Psoas muscle (tissue), 8 donors: ENCODE results near the gene PCOLCE2. TPM values are rescaled to one million over a fixed set of nuclear protein-coding genes. Genes with fewer than 3 reads are reported as not detected.

ENCODE experiments used
- ATAC-seq, 4 donors: fragments of 200-7000 bp; cut with Tn5 transposase; one replicate each; pipeline ENCODE4 v1.9.1; 2020; ENCODE audit warnings: moderate library complexity in 3 of 4, mild to moderate bottlenecking in 2 of 4
- DNase-seq, 2 donors: peaks; one replicate each; pipeline ENCODE4 v3.0.0-alpha.2; 2020
- H3K27ac ChIP-seq: fragments of 200-600 bp; one replicate; pipeline ENCODE4 v1.8.0; 2022
- H3K27me3 ChIP-seq, 3 donors: fragments of 200-600 bp in 1 of 3; one replicate each; pipeline versions ENCODE4 v1.6.1 to v1.8.0; 2013 to 2022; ENCODE audit warnings: low read length in 2 of 3, mild to moderate bottlenecking in 2 of 3, moderate library complexity in 1 of 3; ENCODE audit not compliant: insufficient read depth in 3 of 3
- H3K36me3 ChIP-seq, 2 donors: fragments of 200-600 bp in 1 of 2; one replicate each; pipeline versions ENCODE4 v1.6.1 to v1.8.0; 2013 to 2022; ENCODE audit warnings: low read depth in 1 of 2, mild to moderate bottlenecking in 1 of 2, moderate library complexity in 1 of 2; ENCODE audit not compliant: insufficient read depth in 1 of 2
- H3K4me1 ChIP-seq: fragments of 200-600 bp; one replicate; pipeline ENCODE4 v1.8.0; 2022
- H3K4me3 ChIP-seq: fragments of 200-600 bp; one replicate; pipeline ENCODE4 v1.8.0; 2022; ENCODE audit warnings: mild to moderate bottlenecking
- H3K9me3 ChIP-seq: fragments of 200-600 bp; one replicate; pipeline ENCODE4 v1.8.0; 2022
- WGBS, 3 donors: extraction: QIAGEN DNeasy Blood & Tissue Kit; methylation state at CpG; one replicate each; pipeline versions ENCODE4 v1.1.6 to v1.1.7; 2013; 5-methylcytosine and 5-hydroxymethylcytosine counted together
- intact Hi-C, 2 donors: fragments of 100-400 bp; cut with DNase I; formaldehyde crosslinking; loops; one replicate each; pipeline versions ENCODE4 v1.11.0 to v1.14.2; 2022
- polyA plus RNA-seq, 3 donors: library from polyadenylated mRNA; stranded (reverse); fragments of 200-250 nt; gene quantifications; one replicate each; pipeline ENCODE4 v1.2.3, GENCODE V29; 2013
- total RNA-seq, 4 donors: library from RNA; stranded (reverse); fragmentation: NEBNext Ultra II Directional in 2 of 4; extraction: Animal tissue kit (Norgen Biotek cat#: 25700) in 2 of 4; gene quantifications; one replicate each; pipeline versions ENCODE4 v1.2.1 to v1.2.4, GENCODE V29; 2021 to 2023
- TF ChIP-seq, protein P1 (sequence below): fragments of 200-600 bp; IDR thresholded peaks from one replicate; pipeline ENCODE4 v1.8.0; 2022; ENCODE audit warnings: antibody characterized with exemption
- donor health status: healthy with polysubstance abuse.
- donor health status: DM: no; HTN: no; CAD: no; lungs with moderate emphysema.
- donor health status: Bipolar disorder and iron deficiency.
- donor health status: healthy.
- donor health status: DM: yes; HTN: yes; CAD: no.
- donor health status: DM: no; HTN: no; CAD: no.
- donor health status: DM: no; HTN: no; CAD: no.
- donor health status: DM: yes; HTN: yes; CAD: no.

Gene PCOLCE2
- total and polyA plus RNA-seq, 7 donors: 1.4 to 8.9 (median 3.6) TPM

- Histone ChIP-seq H3K27me3 (no peaks in the 10 kb centered on the region), H3K4me3 (no peak overlapping the region), H3K4me1 (peaks cover 4% of the 10 kb centered on the region), H3K9me3 (no peaks in the 10 kb centered on the region), H3K27ac (no peak overlapping the region), H3K36me3 (no peaks in the 10 kb centered on the region)
- 26 to 38% (median 28%) methylated on average over 6 of the region's 6 CpGs for WGBS, 3 donors
- DNase-seq (peak; percentile 27 to 73), ATAC-seq (peak; percentile 91 to 99 (median 98))
- intact Hi-C loops: no loop called here
- TF ChIP-seq, protein P1, sequence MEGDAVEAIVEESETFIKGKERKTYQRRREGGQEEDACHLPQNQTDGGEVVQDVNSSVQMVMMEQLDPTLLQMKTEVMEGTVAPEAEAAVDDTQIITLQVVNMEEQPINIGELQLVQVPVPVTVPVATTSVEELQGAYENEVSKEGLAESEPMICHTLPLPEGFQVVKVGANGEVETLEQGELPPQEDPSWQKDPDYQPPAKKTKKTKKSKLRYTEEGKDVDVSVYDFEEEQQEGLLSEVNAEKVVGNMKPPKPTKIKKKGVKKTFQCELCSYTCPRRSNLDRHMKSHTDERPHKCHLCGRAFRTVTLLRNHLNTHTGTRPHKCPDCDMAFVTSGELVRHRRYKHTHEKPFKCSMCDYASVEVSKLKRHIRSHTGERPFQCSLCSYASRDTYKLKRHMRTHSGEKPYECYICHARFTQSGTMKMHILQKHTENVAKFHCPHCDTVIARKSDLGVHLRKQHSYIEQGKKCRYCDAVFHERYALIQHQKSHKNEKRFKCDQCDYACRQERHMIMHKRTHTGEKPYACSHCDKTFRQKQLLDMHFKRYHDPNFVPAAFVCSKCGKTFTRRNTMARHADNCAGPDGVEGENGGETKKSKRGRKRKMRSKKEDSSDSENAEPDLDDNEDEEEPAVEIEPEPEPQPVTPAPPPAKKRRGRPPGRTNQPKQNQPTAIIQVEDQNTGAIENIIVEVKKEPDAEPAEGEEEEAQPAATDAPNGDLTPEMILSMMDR: peak; percentile 43
Observed at GRCh38 chr3:142857056-142857455, 31.8 kb downstream of the PCOLCE2 start.

GRCh38 chr3:142853270-142854168 lies 35.4 kb downstream of the PCOLCE2 start:
- Histone ChIP-seq H3K9me3 (no peaks in the 10 kb centered on the region), H3K4me1 (peaks cover 4% of the 10 kb centered on the region), H3K27ac (no peak overlapping the region), H3K36me3 (no peaks in the 10 kb centered on the region), H3K27me3 (no peaks in the 10 kb centered on the region), H3K4me3 (no peak overlapping the region)
- TF ChIP-seq, protein P1: no peak
- intact Hi-C loops: no loop called here
- WGBS, 3 donors: 15 to 27% (median 24%) methylated on average over 10 of the region's 10 CpGs
- DNase-seq: peak; percentile 45 to 57
- no peak for ATAC-seq

DNA sequence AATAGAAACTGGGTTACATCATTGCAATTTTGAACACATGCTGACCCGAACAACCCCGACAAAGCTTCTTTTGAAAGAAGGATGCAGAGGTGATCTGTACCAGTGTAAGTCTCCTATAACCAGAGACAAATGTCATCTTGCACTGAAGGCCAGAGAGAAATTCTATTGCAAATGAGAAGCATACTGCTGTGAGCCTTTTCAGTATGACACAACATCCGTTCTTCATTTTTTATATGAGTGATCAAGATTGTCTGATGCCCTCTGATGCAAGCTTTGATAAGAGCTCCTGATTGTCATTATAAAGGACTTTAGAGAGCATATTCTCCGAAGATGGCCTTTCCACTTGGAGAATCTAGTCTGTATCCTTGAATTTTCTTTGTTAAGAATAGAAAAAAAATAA lies 36.9 kb downstream of the PCOLCE2 start:
- 65 to 88% (median 72%) methylated on average over 4 of the region's 4 CpGs for WGBS, 3 donors
- ATAC-seq: no peak
- H3K4me1 ChIP-seq: no peaks in the 10 kb centered on the region
- no peak overlapping the region for H3K27ac ChIP-seq
- H3K27me3 ChIP-seq: no peaks in the 10 kb centered on the region
- TF ChIP-seq, protein P1: no peak
- no peak for DNase-seq
- intact Hi-C loops: no loop called here
- no peak overlapping the region for H3K4me3 ChIP-seq
- H3K9me3 ChIP-seq: no peaks in the 10 kb centered on the region
- no peaks in the 10 kb centered on the region for H3K36me3 ChIP-seq

DNA sequence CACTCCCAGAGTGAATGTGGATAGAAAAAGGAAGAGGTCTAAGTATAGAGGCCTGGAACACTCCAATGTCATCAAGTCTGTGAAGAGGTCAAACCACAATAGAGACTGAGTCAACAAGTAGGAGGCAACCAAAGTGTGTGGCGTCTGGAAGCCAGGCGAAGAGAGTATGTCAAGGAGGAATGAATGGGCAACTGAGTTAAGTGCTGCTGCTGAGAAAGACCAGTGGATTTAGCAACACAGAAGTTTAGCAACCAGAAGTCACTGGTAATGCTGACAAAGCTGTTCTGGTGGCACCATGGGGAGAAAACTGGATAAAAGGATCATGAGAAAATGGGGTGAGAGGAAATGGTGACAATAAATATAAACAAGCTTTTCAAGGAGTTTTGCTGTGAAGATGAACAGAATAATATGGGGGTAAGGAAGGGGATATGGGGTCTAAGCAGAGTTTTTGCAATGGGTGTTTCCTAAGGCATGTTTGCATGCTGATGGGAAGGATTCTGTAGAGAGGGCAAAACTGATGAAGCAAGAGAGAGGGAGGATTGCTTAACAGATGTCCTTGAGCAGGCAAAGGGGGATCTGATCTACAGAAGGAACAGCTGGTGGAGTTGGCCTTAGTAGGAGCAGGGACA lies 38.4 kb downstream of the PCOLCE2 start:
- TF ChIP-seq, protein P1: no peak
- ATAC-seq (peak in 2 of 4 donors; percentile 37 to 38), DNase-seq (peak in 1 of 2 donors; percentile 21)
- no peaks in the 10 kb centered on the region for H3K36me3 ChIP-seq
- H3K4me3 ChIP-seq: no peak overlapping the region
- no peaks in the 10 kb centered on the region for H3K4me1 ChIP-seq
- no peaks in the 10 kb centered on the region for H3K27me3 ChIP-seq
- H3K9me3 ChIP-seq: no peaks in the 10 kb centered on the region
- 83 to 92% (median 86%) methylated on average over 2 of the region's 2 CpGs for WGBS, 3 donors
- intact Hi-C loops: no loop called here
- H3K27ac ChIP-seq: no peak overlapping the region
